Measurements from ENCODE around the gene OSGIN1. TPM values are rescaled to one million over a fixed set of nuclear protein-coding genes. Genes with fewer than 3 reads are reported as not detected.

The OSGIN1 gene
- total and polyA plus RNA-seq, 2 of the 8 experiments (the other 6 are each of a cell fraction or from before 2014, with no cell fraction given) = 0.58 to 0.76 TPM

DNA sequence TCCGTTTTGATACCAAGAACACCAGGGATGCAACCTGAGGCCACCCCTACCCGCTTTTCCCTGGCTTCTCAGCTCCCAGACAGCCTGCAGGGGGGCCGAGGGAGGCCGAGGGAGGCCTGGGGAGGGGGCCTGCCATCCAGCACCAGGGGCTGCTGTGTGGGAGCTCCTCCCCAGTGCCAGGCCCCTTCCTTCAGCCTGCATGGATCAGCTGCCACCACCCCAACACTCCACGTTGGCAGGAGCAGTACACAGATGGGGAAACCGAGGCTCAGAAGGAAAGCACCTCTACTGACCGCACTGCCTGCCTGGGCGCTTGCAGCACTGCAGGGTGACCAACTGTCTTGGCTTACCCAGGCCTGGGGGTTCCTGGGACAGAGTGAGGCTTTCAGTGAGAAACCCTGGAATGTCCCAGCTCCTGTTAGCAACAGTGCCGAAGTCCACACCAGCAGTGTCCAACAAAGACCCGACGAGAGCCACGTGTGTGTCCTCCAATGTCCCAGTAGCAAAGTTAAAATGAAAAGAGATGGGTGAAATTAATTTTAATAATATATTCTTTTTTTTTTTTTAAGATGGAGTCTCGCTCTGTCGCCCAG lies 5.3 kb upstream of the OSGIN1 start (continued):
- TF ChIP-seq, protein P1, sequence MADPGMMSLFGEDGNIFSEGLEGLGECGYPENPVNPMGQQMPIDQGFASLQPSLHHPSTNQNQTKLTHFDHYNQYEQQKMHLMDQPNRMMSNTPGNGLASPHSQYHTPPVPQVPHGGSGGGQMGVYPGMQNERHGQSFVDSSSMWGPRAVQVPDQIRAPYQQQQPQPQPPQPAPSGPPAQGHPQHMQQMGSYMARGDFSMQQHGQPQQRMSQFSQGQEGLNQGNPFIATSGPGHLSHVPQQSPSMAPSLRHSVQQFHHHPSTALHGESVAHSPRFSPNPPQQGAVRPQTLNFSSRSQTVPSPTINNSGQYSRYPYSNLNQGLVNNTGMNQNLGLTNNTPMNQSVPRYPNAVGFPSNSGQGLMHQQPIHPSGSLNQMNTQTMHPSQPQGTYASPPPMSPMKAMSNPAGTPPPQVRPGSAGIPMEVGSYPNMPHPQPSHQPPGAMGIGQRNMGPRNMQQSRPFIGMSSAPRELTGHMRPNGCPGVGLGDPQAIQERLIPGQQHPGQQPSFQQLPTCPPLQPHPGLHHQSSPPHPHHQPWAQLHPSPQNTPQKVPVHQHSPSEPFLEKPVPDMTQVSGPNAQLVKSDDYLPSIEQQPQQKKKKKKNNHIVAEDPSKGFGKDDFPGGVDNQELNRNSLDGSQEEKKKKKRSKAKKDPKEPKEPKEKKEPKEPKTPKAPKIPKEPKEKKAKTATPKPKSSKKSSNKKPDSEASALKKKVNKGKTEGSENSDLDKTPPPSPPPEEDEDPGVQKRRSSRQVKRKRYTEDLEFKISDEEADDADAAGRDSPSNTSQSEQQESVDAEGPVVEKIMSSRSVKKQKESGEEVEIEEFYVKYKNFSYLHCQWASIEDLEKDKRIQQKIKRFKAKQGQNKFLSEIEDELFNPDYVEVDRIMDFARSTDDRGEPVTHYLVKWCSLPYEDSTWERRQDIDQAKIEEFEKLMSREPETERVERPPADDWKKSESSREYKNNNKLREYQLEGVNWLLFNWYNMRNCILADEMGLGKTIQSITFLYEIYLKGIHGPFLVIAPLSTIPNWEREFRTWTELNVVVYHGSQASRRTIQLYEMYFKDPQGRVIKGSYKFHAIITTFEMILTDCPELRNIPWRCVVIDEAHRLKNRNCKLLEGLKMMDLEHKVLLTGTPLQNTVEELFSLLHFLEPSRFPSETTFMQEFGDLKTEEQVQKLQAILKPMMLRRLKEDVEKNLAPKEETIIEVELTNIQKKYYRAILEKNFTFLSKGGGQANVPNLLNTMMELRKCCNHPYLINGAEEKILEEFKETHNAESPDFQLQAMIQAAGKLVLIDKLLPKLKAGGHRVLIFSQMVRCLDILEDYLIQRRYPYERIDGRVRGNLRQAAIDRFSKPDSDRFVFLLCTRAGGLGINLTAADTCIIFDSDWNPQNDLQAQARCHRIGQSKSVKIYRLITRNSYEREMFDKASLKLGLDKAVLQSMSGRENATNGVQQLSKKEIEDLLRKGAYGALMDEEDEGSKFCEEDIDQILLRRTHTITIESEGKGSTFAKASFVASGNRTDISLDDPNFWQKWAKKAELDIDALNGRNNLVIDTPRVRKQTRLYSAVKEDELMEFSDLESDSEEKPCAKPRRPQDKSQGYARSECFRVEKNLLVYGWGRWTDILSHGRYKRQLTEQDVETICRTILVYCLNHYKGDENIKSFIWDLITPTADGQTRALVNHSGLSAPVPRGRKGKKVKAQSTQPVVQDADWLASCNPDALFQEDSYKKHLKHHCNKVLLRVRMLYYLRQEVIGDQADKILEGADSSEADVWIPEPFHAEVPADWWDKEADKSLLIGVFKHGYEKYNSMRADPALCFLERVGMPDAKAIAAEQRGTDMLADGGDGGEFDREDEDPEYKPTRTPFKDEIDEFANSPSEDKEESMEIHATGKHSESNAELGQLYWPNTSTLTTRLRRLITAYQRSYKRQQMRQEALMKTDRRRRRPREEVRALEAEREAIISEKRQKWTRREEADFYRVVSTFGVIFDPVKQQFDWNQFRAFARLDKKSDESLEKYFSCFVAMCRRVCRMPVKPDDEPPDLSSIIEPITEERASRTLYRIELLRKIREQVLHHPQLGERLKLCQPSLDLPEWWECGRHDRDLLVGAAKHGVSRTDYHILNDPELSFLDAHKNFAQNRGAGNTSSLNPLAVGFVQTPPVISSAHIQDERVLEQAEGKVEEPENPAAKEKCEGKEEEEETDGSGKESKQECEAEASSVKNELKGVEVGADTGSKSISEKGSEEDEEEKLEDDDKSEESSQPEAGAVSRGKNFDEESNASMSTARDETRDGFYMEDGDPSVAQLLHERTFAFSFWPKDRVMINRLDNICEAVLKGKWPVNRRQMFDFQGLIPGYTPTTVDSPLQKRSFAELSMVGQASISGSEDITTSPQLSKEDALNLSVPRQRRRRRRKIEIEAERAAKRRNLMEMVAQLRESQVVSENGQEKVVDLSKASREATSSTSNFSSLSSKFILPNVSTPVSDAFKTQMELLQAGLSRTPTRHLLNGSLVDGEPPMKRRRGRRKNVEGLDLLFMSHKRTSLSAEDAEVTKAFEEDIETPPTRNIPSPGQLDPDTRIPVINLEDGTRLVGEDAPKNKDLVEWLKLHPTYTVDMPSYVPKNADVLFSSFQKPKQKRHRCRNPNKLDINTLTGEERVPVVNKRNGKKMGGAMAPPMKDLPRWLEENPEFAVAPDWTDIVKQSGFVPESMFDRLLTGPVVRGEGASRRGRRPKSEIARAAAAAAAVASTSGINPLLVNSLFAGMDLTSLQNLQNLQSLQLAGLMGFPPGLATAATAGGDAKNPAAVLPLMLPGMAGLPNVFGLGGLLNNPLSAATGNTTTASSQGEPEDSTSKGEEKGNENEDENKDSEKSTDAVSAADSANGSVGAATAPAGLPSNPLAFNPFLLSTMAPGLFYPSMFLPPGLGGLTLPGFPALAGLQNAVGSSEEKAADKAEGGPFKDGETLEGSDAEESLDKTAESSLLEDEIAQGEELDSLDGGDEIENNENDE (IDR thresholded peaks at IDR 0.05; ENCODE audit: insufficient replicate concordance, low read length) = no peak
- TF ChIP-seq MAFK (IDR thresholded peaks at IDR 0.05; ENCODE audit: low read depth, low read length) (no peak), CREB1 (IDR thresholded peaks at IDR 0.05) (no peak), CEBPB (IDR thresholded peaks at IDR 0.05; ENCODE audit: low read depth, low read length) (no peak)
- TF ChIP-seq, protein P2, sequence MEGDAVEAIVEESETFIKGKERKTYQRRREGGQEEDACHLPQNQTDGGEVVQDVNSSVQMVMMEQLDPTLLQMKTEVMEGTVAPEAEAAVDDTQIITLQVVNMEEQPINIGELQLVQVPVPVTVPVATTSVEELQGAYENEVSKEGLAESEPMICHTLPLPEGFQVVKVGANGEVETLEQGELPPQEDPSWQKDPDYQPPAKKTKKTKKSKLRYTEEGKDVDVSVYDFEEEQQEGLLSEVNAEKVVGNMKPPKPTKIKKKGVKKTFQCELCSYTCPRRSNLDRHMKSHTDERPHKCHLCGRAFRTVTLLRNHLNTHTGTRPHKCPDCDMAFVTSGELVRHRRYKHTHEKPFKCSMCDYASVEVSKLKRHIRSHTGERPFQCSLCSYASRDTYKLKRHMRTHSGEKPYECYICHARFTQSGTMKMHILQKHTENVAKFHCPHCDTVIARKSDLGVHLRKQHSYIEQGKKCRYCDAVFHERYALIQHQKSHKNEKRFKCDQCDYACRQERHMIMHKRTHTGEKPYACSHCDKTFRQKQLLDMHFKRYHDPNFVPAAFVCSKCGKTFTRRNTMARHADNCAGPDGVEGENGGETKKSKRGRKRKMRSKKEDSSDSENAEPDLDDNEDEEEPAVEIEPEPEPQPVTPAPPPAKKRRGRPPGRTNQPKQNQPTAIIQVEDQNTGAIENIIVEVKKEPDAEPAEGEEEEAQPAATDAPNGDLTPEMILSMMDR (IDR thresholded peaks at IDR 0.05; ENCODE audit: control extremely low read depth in 1 of 3, insufficient read depth in 1 of 3, low read depth in 1 of 3, low read length in 3 of 3) = no peak

All from H1 (cell line).